GM12865 (cell line): ENCODE results near the gene CTNNA1.

ENCODE experiments used
- DNase-seq: peaks from one replicate; pipeline ENCODE4 v3.0.0; 2010; ENCODE audit warnings: low read depth
- H3K4me3 ChIP-seq: 2 replicates; pipeline ENCODE4 v1.5.1; 2011; ENCODE audit warnings: mild to moderate bottlenecking, low read depth, low read length, control low read depth
- TF ChIP-seq, protein P1 (sequence below): IDR thresholded peaks from 2 replicates; pipeline ENCODE4 v1.5.1; 2011; ENCODE audit warnings: low read length, control low read depth, low read depth, inconsistent platforms; ENCODE audit not compliant: insufficient read depth; ENCODE audit errors: missing control alignments

CTNNA1 gene

DNA sequence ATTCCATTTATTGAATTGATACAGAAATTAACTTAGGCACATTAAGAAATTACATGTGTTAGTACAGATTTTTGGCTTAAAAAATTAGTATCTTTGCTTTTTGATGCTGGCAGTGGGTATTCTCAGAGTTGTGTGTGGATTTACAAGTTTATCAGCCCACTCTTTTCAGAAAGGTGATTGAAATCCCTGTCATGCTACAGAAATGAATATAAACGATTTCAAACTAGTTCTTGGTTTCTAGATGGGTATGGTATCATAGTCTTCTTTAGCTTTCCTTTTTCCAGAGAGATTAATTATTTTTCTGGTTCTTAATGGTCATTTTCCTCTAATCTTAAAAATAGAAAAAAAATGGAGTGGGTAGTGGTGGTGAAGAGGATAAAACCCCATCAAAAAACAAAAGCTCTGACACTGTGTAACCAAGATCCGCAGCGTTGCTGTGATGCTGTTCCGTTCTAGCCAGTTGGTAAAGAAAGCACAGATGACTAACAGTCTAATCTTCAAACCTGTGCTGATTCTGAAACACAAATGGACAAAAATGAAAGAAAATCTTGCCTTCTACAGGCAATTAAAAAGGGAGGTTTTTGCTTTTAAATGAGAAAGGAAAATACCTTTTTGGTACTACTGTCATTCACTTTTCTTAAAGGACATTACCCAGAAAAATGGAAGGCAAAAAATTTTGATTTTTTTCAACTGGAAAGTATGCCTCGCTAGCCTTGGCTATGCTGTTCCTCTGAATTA, 116.7 kb downstream of the CTNNA1 start:
- no peak for DNase-seq
- H3K4me3 ChIP-seq: no peak overlapping the region
- TF ChIP-seq, protein P1, sequence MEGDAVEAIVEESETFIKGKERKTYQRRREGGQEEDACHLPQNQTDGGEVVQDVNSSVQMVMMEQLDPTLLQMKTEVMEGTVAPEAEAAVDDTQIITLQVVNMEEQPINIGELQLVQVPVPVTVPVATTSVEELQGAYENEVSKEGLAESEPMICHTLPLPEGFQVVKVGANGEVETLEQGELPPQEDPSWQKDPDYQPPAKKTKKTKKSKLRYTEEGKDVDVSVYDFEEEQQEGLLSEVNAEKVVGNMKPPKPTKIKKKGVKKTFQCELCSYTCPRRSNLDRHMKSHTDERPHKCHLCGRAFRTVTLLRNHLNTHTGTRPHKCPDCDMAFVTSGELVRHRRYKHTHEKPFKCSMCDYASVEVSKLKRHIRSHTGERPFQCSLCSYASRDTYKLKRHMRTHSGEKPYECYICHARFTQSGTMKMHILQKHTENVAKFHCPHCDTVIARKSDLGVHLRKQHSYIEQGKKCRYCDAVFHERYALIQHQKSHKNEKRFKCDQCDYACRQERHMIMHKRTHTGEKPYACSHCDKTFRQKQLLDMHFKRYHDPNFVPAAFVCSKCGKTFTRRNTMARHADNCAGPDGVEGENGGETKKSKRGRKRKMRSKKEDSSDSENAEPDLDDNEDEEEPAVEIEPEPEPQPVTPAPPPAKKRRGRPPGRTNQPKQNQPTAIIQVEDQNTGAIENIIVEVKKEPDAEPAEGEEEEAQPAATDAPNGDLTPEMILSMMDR: no peak

DNA sequence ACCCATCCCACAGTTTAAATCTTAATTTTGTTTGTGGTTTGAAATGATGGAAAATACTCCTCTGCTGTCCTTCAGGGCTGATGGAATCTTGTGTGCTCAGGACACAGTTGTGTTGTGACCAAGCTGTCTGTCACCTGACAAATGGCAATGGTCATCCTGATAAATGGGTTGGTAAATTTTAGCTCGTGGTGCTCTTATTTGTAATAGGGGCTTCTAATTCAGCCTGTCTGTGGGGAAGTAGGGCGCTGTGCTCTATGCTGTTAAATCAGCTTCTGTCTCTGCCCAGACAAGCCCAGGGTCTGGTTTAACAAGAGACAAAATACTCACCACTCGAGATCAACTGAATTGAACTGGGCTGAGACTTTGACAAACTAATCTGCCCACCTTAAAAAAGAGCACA, 117.4 kb downstream of the CTNNA1 start:
- DNase-seq: no peak
- no peak overlapping the region for H3K4me3 ChIP-seq
- TF ChIP-seq, protein P1: no peak

DNA sequence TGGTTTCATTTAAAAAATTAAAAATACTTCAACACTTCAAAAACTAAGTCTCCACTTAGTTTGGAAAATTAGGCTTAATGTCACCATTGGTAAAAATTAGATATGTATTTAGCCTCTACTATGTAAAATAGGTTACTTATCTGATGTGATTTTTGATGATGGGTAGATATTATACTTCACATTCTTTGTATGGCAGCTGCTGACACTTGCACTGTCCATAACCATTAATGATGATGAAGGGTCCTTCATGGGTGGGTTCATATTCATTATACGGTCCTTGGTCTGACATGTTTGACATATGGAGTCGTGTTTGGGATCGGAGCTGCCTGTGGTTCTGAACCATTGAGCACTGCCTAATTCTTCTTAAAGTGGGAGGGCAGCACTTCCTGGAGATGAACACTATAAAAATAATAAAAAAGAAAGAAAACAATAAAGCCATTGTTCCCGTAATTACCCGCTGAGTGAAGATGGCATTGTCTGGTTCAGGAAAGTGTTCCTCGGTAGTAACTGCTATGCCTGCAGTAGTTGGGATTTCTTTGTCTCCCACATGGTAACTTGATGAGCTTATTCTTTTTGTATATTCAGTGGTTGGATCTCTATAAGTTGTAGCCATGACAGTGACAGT, 119.7 kb downstream of the CTNNA1 start:
- TF ChIP-seq, protein P1: no peak
- DNase-seq: no peak
- no peak overlapping the region for H3K4me3 ChIP-seq

DNA sequence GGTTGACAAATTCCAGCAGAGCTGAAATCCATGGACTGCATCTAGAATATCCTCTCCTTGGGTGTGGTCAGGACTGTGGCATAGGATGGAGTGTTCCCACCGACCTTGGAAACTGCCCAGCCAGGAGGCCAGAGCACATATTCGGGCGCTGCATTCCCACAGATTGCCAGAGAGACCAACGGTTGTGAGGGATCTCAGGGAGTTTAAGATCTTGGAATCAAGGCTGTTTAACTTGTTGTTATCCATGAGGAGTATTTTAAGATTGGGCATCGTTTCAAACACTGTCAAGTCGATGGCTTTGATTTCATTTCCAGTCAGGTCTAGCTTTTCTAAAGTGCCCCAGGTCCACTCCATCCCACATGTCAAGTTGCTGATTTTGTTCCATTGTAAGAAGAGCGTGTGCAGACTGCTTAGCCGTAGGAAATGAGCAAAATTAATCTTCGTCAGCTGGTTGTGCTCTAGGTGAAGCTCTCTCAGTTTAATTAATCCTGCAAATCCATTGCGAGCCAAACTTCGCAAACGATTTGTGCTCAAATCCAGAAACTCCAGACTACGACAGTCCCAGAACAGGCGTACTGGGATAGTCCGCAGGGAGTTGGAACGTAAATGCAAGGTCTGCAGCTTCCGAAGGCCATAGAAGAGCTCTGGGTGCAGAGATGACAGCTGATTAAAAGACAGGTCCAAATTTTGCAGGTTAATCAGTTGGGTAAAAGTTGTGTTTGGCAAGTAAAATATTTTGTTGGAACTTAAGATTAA, 120.4 kb downstream of the CTNNA1 start:
- TF ChIP-seq, protein P1: no peak
- no peak for DNase-seq
- H3K4me3 ChIP-seq: no peak overlapping the region

DNA sequence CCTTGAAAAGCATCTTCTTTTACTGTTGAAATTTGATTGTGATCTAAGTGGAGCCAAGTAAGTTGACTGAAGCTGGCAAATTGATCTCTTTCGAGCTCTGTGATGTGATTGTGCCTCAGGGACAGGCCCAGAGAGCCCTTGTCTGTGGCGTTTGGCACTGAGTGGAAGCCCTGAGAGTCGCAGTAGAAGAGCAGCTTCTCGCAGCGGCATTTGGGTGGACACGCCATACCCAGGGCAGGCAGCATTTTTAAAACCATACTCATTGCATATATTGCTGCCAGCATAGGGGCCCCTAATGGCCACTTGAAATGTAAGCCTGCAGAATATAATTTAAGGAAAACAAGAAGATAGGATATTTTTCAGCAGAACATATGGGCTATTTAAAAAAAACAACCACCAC, 121.0 kb downstream of the CTNNA1 start:
- no peak for DNase-seq
- TF ChIP-seq, protein P1: no peak
- no peak overlapping the region for H3K4me3 ChIP-seq

DNA sequence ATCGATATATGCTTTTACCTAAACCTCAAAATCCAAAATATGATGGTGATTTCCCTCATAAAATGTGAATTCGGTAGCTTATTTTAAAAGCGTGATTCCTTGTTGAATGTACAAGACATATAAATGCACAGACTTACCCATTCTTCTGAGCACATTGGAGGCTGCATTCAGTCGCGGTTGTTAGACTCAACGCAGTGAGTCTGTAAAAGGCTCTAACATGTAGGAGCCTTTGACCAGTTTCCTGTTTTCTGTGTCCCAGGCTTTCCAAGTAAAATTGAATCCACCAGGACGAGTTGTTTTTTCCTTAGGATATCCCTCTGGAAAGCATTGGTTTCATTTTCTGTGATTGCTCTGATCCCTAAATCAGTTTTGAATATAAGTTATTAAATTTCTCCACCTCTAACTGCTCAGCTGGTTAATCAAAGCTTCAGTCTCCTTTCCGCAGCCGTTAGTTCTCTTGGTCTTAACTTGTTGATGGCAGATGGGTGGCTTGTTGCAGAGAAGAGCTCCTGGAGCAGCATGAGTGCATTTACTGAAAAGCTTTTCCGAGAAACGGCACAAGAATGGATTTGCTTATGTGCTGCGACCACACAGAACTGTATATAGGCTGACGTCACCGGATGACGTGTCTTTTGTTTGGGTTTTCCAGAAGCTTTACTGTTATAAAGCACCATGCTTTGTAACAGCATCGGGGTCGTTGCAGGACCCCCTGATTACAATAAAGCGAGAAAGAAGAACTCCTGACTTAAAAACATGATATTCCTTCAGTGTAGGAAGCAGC, 121.7 kb downstream of the CTNNA1 start, which contains the start of gene LRRTM2:
LRRTM2 (minus strand) TSS at position 565 of the 781 bp plus-strand sequence; CDS start at position 141, 424 bp downstream.
- no peak within 1 kb of the TSS for H3K4me3 ChIP-seq
- TF ChIP-seq, protein P1: no peak
- no peak for DNase-seq
